Camera-type eye (tissue), 1 donor: ENCODE data around the gene NAA10. TPM values are rescaled to one million over a fixed set of nuclear protein-coding genes. Genes with fewer than 3 reads are reported as not detected.

Source experiments
- total RNA-seq: library from RNA; depleted of rRNA; stranded (reverse); fragments of >200 nt; gene quantifications from one replicate; pipeline ENCODE4 v1.2.3, GENCODE V29; 2014

NAA10 gene
- total RNA-seq = 35.3 TPM

DNA sequence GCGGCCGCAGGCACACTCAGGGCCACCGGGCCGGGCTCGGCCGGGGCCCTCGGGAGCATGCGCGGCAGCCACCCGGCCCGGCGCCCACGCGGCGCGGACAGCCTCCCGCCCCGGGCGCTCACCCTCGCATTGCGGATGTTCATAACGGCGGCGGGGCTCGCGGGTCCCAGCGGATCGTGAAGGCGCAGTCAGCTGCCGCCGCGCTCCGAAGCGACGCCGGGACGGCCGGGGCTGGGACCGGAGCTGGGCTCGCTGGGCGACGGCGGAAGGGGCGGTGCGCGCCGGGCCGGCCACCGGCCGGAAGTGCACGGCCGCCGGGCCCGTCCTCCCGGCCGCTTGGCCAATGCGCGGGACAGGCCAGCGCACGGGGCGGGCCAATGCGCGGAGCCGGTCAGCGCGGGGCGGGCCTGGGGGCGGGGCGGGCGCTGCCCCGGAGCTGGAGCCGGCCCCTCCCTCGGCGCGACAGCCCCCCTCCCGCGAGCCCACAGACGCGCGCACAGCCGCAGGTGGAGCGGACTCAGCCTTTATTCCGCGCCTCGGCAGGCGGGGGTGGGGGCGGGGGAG, at the start of gene NAA10:
Gene NAA10, minus strand, starts transcription at position 276 of the 564 bp plus-strand sequence. Its CDS starts 133 bp downstream, at position 143.

DNA sequence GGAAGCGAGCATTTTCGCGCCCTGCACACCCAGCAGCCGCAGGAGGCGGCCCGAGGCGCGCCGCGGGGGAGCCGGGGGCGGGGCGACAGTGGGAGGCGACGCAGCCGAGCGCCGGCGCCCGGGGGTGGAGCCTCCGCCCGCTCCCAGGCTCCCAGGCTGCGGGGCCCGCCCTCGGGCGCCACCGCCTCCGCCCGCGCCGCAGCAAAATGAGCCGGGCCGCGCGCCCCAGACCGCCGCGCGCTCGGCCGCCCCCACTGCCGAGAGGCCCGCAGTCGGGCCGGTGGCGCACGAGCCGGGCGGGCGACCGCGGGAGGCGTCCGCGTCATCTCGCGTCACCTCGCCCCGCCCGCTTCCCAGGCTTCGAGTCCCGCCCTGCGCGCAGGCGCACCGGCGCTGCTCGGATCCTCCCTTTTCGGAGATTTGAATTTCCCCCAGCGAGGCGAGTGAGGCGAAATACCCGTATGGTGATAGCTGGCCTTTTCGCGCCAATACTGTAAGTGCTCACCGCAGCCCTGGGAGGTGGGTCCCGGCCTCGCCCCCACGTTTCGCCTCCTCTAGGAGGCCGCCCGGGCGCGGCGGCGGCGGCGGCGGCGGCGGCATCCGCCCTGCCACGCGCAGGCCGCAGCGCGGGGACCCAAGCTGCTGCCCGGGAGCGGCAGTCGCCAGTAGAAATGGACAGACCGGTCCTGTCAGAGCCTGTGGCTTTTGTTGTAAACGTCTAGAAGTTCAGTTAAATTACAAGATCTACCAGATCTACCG, 37.7 kb upstream of the NAA10 start, which contains the start of gene TMEM187:
Gene TMEM187, plus strand, starts transcription at position 387 of the 759 bp plus-strand sequence. CDS start 9,309 bp downstream, outside the sequence.

DNA sequence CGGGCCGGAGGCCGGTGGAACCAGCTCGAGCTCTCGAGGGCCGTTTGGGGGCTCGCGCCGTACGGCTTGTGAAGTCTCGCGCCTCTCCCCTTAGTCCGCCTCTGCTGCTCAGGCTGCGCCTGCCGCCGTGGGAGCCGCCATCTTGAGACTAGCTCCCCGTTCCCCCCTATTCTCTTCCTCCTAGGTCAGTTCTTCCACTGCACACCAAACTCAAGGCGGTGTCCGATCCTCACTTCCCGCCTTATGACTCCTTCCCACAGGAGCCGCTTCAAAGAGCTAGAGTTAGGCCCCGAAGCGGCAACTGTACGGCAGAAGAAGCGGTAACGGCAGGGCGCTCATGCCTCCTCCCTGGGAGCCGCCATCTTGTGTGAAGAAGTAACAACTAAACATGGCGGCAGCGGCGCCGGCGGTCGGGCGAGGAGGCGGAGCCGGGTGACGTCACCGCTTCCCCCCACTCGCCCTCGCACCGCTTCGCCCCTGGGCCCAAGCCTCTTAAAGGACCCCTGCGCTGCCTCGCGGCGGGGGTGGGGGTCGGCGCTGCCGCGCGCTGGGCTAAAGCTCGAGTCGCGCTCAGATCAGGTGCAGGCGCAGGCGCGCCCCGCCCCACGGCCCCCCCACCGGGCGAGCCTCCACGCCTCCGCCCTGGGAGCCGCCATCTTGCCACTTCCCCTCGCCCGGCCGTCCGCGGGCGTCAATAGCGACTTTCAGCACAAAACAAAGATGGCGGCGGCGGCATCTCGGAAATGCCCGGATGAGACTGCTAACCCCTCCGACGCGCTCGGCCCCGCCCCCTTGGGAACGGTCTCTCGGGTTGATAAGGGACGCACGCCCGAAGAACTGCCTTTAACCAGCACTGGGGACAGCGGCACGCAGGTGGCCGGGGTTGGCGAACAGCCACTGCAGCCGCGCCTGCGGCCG, 36.9 kb upstream of the NAA10 start, which contains the start of gene HCFC1:
Gene HCFC1, minus strand, starts transcription at position 369 of the 918 bp plus-strand sequence. CDS start 978 bp downstream, outside the sequence.

DNA sequence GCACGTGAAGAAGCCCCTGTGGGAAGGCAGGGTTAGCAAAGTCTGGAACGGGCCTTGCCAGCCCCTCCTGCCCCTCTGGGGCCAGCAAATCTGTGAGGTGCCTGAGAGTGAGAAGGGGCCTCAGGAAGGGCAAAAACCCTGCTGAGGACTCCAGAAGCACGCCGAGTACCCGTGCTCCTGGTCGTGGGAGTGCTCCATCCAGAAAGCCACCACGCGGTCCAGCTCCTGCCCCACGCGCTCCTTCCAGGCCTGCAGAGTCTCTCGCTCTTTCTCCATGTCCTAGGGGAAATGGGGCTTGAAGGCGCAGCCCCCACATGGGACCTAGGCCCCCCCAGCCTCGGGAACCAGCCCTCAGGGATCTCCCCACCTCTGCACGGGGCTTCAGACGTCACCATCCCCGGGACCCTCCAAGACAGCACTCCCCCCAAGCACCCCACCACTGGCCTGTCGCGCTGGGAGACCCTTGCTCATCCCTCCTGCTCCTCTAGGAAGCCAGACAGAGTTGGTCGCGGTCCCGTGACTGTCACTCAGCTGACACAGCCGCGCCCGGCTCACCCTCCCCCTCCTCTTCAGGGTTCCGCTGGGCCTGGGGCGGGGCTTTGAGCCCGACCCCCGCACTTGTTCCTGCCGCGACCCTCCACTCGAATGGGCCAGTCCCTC, 9.4 kb upstream of the NAA10 start, which contains the start of gene RENBP:
Gene RENBP, minus strand, starts transcription at position 504 of the 660 bp plus-strand sequence. Its CDS starts 33 bp downstream, at position 471.

DNA sequence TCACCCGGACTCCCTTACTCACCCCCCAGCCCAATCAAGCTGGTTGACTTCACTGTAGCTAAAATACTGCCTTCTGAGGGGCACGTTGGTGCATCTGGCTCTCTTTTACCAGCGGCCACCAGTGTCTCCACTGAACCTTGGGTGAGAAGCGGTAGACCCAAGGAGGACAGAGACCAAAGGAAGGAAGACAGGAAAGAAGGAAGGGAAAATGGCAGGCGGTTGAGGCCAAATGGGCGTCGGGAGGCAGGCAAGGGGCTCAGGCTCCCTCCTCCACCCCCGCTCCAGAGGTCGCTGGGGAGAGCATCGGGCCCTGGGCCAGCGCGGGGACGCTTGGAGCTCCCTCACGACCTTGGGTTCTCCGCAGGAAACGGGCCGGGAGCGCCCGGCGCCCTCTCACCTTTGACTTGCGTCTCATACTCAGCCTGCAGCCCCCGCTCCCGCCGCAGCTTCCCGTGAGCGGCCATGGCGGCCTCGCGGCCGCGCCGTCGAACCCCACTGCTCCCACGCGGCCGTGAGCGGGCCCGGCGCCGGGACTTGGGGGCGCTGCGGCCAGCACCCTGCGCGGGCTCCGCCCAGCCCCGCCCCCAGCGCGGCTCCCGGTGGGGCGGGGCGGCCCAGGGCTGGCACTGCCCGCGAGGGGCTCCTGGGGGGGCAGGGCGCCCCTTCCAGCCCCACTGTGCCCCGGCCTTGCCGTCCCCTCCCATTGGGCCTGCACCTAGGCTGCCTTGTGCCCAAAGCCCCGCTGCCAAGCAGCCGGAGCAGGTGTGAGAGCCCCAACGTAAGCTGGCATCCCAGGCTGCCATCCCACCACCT, 8.9 kb downstream of the NAA10 start, which contains the start of gene ARHGAP4:
Gene ARHGAP4, minus strand, starts transcription at position 526 of the 813 bp plus-strand sequence. Its CDS starts 62 bp downstream, at position 464.

DNA sequence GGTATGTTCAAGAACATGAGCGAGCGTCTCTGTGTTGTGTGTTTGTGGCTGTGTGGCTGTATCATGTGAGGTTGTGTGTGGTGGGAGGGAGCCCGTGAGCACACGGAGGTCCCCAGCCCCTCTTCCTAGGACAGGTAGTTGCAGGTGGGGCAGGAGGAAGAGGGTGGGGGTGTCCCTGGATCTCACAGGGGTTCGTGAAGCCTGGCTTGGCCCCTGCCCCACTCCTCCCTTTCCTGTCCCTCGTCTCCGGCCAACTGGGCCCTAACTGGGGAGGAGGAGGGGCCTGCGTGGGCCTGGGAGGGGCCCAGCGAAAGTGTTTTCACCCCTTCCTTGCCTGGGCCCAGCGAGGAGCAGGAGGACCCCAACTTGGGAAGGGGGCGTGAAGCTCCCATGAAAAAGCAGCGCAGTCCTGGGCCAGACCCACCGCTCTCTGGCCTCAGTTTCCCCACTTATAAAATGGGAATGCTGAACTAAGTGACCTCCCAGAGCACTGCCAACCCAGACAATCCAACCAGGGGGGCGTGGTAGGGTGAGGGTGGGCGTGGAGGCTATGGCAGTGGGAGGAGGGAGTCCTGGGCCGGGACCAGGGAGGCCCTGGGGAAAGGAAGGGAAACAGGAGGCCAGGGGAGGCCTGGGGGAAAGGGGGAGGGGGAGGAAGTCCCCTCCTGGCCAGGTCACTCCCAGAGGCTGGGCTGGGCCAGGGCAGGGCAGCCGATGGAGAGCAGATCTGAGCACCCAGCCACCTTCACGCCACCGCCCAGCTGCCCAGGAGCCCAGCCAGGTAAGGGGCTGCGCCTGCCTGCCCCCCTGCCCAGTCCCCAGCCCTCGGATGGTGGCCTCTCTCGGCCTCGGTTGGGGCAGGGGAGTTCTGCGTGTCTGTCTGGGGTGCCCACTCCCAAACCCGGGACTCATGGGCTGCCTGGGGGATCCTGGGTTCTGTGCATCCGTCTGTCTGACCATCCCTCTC, 30.6 kb downstream of the NAA10 start, which contains the start of gene AVPR2:
Gene AVPR2, plus strand, starts transcription at position 683 of the 967 bp plus-strand sequence. CDS start 473 bp downstream, outside the sequence.

DNA sequence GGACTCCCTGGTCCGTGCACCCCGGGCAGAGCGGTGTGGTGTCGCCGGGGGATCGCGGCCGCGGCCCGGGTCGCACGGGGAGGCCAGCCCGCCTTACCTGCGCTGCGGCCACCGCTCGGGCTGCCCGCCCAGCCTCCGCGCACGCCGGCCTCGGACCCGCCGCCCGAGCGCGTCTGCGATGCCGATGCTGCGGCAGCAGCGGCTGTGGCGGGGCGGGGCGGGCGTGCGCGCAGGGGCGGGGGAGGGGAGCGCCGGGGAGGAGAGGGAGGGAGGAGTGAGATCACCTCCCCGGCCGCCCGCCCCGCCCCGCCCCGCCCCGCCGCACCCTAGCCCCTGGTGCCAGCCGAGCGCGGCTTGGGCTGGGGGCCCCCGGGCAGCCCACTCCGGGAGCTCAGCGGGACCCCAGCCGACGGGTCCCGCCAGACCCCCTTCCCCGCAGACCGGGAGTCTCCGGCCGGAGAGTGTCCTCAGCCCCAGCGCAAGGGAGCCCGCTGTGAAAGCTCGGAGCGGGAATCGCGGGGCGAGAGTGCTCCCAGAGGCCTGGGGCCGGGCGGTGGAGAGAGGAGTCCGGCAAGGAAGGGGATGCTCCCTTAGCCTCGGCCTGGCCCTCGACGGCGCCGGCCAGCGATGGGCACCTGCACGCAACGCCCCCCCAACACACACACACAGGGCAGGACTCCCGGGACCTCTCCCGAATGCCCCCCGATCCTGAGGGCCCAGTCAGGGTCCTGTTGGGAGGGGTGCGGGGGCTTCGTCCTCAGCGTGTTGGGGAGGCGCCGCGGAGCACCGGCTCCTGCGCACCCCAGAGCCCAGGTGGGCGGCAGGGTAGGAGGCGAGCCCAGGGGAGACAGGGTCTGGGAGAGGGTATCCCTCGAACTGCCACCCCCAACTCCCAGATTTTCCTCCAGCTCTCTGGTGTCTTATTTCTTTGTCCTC, 48.6 kb downstream of the NAA10 start, which contains the start of gene L1CAM:
Gene L1CAM, minus strand, starts transcription at position 206 of the 936 bp plus-strand sequence. CDS start 10,337 bp downstream, outside the sequence.

Other genes with a start within 250 kb of the NAA10 start
- gene SLC6A8, start 247.1 kb downstream of the NAA10 start, total RNA-seq = 44.7 TPM
- gene BCAP31, start 210.7 kb downstream of the NAA10 start, total RNA-seq = 57.0 TPM
- 13.4 TPM for gene ABCD1, start 210.2 kb downstream of the NAA10 start, total RNA-seq
- gene PLXNB3, start 170.8 kb downstream of the NAA10 start, total RNA-seq = 7.3 TPM
- 6.9 TPM for gene SRPK3, start 154.0 kb downstream of the NAA10 start, total RNA-seq
- 54.5 TPM for gene IDH3G, start 140.7 kb downstream of the NAA10 start, total RNA-seq
- 53.0 TPM for gene SSR4, start 140.4 kb downstream of the NAA10 start, total RNA-seq
- 44.0 TPM for gene PDZD4, start 104.5 kb downstream of the NAA10 start, total RNA-seq
- 57.3 TPM for gene L1CAM, start 48.9 kb downstream of the NAA10 start, total RNA-seq
- gene AVPR2, start 30.4 kb downstream of the NAA10 start, total RNA-seq = 0.99 TPM
- gene ARHGAP4, start 8.8 kb downstream of the NAA10 start, total RNA-seq = 37.3 TPM
- 10.0 TPM for gene RENBP, start 9.6 kb upstream of the NAA10 start, total RNA-seq
- gene HCFC1, start 36.8 kb upstream of the NAA10 start, total RNA-seq = 41.3 TPM
- 4.7 TPM for gene TMEM187, start 37.7 kb upstream of the NAA10 start, total RNA-seq
- 22.9 TPM for gene IRAK1, start 84.9 kb upstream of the NAA10 start, total RNA-seq
- 72.2 TPM for gene MECP2, start 162.7 kb upstream of the NAA10 start, total RNA-seq
- gene OPN1LW, start 209.2 kb upstream of the NAA10 start, total RNA-seq = 1.5 TPM
- gene OPN1MW, start 247.6 kb upstream of the NAA10 start, total RNA-seq = 19.4 TPM